Ovary (tissue), 9 donors: ENCODE results near the gene ZNF134. TPM values are rescaled to one million over a fixed set of nuclear protein-coding genes. Genes with fewer than 3 reads are reported as not detected.

Experiments used
- DNase-seq, 5 donors: peaks; one replicate each; pipeline ENCODE4 v3.0.0-alpha.2; 2019 to 2020
- H3K27ac ChIP-seq, 2 donors: fragments of 200-600 bp; one replicate each; pipeline versions ENCODE4 v1.5.1 to v1.8.0; 2019 to 2022
- H3K27me3 ChIP-seq: fragments of 200-600 bp; one replicate; pipeline ENCODE4 v1.8.0; 2022
- H3K36me3 ChIP-seq: fragments of 200-600 bp; sonication (generic); one replicate; pipeline ENCODE4 v1.5.1; 2019
- H3K4me1 ChIP-seq: one replicate; pipeline ENCODE4 v1.8.1; 2013; ENCODE audit warnings: mild to moderate bottlenecking, moderate library complexity; ENCODE audit not compliant: insufficient read depth
- H3K4me3 ChIP-seq: fragments of 200-600 bp; sonication (generic); one replicate; pipeline ENCODE4 v1.5.1; 2017
- H3K9me3 ChIP-seq, 2 donors: fragments of 200-600 bp in 1 of 2; sonication (generic) in 1 of 2; one replicate each; pipeline versions ENCODE4 v1.5.1 to v1.8.1; 2013 to 2019; ENCODE audit warnings: mild to moderate bottlenecking in 1 of 2, moderate library complexity in 1 of 2
- EP300 ChIP-seq: sonication (generic); formaldehyde crosslinking; IDR thresholded peaks from one replicate; pipeline ENCODE4 v1.6.1; 2017; ENCODE audit warnings: antibody characterized with exemption
- POLR2A ChIP-seq: fragments of 450-650 bp; IDR thresholded peaks from one replicate; pipeline ENCODE4 v1.6.1; 2017; ENCODE audit warnings: antibody characterized with exemption, mild to moderate bottlenecking, moderate library complexity
- WGBS, 3 donors: extraction: QIAGEN DNeasy Blood & Tissue Kit in 1 of 3; methylation state at CpG; one replicate each; pipeline versions ENCODE4 v1.1.5 to v1.1.7; 2013 to 2017; 5-methylcytosine and 5-hydroxymethylcytosine counted together
- intact Hi-C, 4 donors: fragments of 100-400 bp; cut with DNase I; formaldehyde crosslinking; loops; one replicate each; pipeline versions ENCODE4 v1.11.0 to v1.15.1; 2022 to 2023
- polyA plus RNA-seq, 2 donors: library from polyadenylated mRNA; stranded (reverse); fragments of 200-250 nt in 1 of 2; fragments of 350-450 nt in 1 of 2; fragmentation: Illumina TruSeq in 1 of 2; extraction: RNeasy Lipid Tissue Mini Kit (QIAGEN cat#74804) in 1 of 2; gene quantifications; one replicate each; pipeline ENCODE4 v1.2.3, GENCODE V29; 2013 to 2014
- total RNA-seq, 7 donors: library from RNA; depleted of rRNA in 2 of 7; stranded (reverse); fragments of >200 nt in 2 of 7; fragmentation: NEBNext Ultra II Directional in 3 of 7; extraction: Animal tissue kit (Norgen Biotek cat#: 25700) in 3 of 7; gene quantifications; one replicate each; pipeline versions ENCODE4 v1.1.0 to v1.2.4, GENCODE V29; 2016 to 2023
- TF ChIP-seq, protein P1 (sequence below), 3 donors: fragments of 450-650 bp in 2 of 3; fragments of 200-600 bp in 1 of 3; IDR thresholded peaks; one replicate each; pipeline versions ENCODE4 v1.5.1 to v1.8.0; 2016 to 2022; ENCODE audit warnings: antibody characterized with exemption in 3 of 3, mild to moderate bottlenecking in 1 of 3
- donor health status: DM: no; HTN: no; CAD: no; lungs with moderate emphysema.
- donor health status: DM: no; HTN: no; CAD: no.
- donor health status: Bipolar disorder and iron deficiency.
- donor health status: DM: yes; HTN: yes; CAD: no.
- donor health status: DM: no; HTN: no; CAD: no.
- donor health status: DM: yes; HTN: yes; CAD: no.

The ZNF134 gene
- total and polyA plus RNA-seq, 9 donors: 9.2 to 22.9 (median 16.3) TPM

DNA sequence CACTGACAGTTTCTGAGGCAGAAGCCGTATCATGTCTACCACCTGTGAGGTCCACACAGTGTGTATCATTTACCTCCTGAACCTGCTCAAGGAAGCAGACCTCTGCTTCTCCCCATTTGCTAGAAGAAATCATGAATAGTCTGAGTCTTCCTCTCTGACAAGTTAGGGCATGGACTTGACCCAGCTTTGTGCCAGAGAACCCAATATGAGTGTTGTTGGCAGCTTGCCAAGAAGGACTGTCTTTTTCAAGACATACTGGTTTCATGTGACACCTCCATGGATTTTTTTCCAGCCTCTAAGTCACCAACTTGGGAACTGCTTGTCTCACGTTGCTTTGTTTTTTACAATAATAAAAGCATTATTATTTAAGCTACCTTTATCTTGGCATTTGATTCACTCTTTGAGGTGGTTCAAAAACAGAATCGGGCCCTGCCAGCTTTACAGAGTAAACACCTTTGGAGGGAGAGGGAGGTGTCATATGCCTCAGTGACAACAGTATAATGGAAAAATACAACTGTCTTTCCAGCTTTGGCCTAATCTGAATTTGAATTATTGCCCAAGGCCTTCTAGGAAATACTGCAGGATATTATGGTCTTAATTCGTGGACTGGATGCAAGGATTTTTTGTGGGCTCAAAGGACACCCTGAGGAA lies 28.5 kb downstream of the ZNF134 start:
- DNase-seq: no peak
- TF ChIP-seq POLR2A: no peak
- no peak for TF ChIP-seq EP300
- TF ChIP-seq, protein P1, sequence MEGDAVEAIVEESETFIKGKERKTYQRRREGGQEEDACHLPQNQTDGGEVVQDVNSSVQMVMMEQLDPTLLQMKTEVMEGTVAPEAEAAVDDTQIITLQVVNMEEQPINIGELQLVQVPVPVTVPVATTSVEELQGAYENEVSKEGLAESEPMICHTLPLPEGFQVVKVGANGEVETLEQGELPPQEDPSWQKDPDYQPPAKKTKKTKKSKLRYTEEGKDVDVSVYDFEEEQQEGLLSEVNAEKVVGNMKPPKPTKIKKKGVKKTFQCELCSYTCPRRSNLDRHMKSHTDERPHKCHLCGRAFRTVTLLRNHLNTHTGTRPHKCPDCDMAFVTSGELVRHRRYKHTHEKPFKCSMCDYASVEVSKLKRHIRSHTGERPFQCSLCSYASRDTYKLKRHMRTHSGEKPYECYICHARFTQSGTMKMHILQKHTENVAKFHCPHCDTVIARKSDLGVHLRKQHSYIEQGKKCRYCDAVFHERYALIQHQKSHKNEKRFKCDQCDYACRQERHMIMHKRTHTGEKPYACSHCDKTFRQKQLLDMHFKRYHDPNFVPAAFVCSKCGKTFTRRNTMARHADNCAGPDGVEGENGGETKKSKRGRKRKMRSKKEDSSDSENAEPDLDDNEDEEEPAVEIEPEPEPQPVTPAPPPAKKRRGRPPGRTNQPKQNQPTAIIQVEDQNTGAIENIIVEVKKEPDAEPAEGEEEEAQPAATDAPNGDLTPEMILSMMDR (IDR thresholded peaks at IDR 0.05): no peak
- Histone ChIP-seq H3K27me3 (no peaks in the 10 kb centered on the region), H3K4me1 (no peaks in the 10 kb centered on the region), H3K4me3 (no peak overlapping the region), H3K27ac (no peak overlapping the region), H3K36me3 (peaks cover 11% of the 10 kb centered on the region), H3K9me3 (peaks cover 13 to 50% of the 10 kb centered on the region in 2 donors)
- intact Hi-C loops: no loop called here
- WGBS, 3 donors: 79 to 95% (median 86%) methylated on average over 4 of the region's 4 CpGs

DNA sequence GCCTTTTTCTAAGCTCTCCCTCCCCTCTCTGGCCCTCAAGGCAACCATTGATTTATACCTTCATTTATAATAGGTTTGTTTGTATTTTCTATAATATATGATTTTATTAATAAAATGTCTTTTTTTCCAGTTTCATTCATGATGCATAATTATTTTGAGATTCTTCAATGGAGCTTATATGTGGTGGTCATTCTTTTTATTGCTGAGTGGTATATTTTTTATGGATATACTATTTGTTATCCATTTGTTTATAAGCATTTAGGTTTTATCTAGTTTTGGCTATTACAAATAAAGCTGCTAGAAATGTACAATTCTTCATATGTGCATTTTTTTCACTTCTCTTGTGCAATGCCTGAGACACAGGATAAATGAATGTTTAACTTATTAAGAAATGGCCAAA lies 29.7 kb downstream of the ZNF134 start:
- Histone ChIP-seq H3K36me3 (peaks cover 11% of the 10 kb centered on the region), H3K9me3 (peaks cover 12 to 46% of the 10 kb centered on the region in 2 donors), H3K27me3 (no peaks in the 10 kb centered on the region), H3K4me1 (no peaks in the 10 kb centered on the region), H3K27ac (no peak overlapping the region), H3K4me3 (no peak overlapping the region)
- DNase-seq: no peak
- intact Hi-C loops: no loop called here
- TF ChIP-seq EP300: no peak
- TF ChIP-seq, protein P1 (IDR thresholded peaks at IDR 0.05): no peak
- TF ChIP-seq POLR2A: no peak

DNA sequence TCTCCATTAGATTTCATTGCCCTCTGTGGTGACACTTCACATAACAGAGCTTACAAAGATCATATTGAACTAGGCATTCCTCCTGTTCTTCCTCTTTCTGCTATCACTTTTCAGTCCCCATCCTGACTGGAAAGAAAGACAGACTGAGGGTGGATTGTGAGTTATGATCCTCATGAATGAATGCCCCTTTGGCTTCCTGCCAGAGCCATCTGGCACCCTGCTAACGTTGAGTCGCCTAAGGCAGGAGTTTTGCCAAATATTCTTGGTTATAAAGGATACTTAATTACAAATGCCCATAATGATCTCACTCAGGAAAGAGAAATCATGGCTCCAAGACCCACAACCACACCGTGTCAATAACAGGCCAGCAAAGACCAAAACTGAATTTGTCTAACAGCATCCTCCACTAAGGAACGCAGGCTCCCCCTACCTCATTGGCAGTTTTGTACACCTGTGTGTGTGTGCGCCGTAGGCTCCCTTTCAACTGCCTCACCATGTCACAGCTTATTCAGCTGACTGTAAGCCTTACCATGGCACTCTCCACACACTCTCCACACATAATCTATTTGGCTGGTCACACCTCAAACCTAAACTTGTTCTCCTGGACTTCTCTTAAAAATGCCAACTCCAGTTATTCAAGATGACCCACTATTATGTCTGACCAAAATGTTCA lies 34.4 kb downstream of the ZNF134 start:
- 65 to 67% (median 65%) methylated on average over 6 of the region's 6 CpGs for WGBS, 3 donors

DNA sequence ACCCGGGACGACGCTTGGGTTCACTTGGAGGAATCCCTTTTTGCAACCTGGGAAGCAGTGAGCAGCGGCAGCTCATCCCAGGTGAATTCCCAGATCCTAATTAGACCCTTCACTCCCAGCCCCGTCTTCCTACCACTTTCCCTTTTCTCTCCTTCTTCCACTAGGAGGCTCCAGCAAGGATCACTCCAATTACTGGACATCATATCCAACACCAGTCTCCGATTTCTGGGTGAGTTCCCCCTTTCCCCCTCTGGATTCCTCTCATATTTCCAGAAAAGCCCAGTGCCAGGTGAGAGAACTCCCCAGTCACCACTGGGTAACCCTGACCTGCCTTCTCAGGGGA lies 37.6 kb downstream of the ZNF134 start:
- DNase-seq: no peak
- no peak overlapping the region for H3K27ac ChIP-seq
- peaks cover 0 to 13% of the 10 kb centered on the region in 2 donors for H3K9me3 ChIP-seq
- WGBS, 3 donors: 33 to 35% (median 34%) methylated on average over 6 of the region's 6 CpGs
- no peaks in the 10 kb centered on the region for H3K4me1 ChIP-seq
- H3K4me3 ChIP-seq: no peak overlapping the region
- no peaks in the 10 kb centered on the region for H3K27me3 ChIP-seq
- TF ChIP-seq POLR2A: no peak
- TF ChIP-seq EP300: no peak
- TF ChIP-seq, protein P1 (IDR thresholded peaks at IDR 0.05): no peak
- H3K36me3 ChIP-seq: no peaks in the 10 kb centered on the region
- intact Hi-C loops: no loop called here

More for the DNA sequence above, 34.4 kb downstream of the ZNF134 start:
- intact Hi-C loops: no loop called here
- Histone ChIP-seq H3K4me1 (no peaks in the 10 kb centered on the region), H3K27ac (no peak overlapping the region), H3K4me3 (no peak overlapping the region), H3K36me3 (no peaks in the 10 kb centered on the region), H3K9me3 (peaks cover 0 to 9% of the 10 kb centered on the region in 2 donors), H3K27me3 (no peaks in the 10 kb centered on the region)
- TF ChIP-seq, protein P1 (IDR thresholded peaks at IDR 0.05): no peak
- DNase-seq: no peak
